NCI-H2081 (cell line): ENCODE measurements around the gene GP2.
"Not testable (repeated sequence)": the region's sequence is repeated elsewhere in the genome, so short reads cannot be mapped to it uniquely, and the experiment has no call there.

Experiments
- DNase-seq, 2 experiments: peaks; one replicate each; lab custom pipeline; 2025; lab: John Stamatoyannopoulos, UW

GP2 gene

DNA sequence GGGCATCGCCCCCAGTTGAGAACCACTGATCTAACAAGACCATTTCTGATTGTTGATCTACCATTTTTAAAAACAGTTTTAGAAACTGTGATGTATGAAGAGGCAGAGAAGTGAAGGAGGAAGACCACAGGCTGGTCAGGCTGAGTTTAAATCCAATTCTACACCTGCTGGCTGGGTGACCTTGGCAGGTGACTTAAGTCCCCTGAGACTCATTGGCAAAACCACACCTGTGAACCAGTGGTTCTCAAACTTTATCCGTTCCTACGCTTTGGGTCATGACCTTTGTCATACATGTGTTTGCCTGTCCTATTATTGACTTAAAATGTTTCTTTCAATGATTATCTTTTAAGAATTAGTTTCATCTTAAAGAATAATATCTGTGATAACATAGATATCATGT lies 2.3 kb downstream of the GP2 start:
- DNase-seq, result no peak

DNA sequence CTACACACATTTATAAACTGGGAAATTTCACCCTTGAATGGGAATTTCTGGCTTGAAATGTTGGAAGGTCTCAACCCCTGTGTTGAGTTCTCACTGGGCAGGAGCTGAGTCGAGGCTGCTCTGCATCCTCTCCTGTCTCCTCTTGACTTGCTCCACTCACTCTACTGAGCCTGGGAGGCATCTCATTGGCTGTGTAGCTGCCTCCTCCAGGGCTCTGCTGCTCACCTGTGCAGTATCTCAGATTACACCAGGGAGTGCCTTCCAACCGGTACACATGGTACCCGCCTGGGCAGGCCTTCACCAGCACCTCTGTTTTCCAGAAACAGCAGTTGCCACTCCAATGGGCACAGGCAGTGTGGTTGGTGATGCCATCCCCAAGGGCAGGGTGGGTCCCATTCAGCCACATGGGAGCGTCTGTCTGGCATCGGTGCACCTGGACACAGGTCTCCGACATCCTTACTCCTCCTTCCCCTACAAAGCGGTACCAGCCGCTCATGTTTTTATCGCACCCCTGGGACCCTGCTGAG lies 3.7 kb downstream of the GP2 start:
- DNase-seq, result no peak

DNA sequence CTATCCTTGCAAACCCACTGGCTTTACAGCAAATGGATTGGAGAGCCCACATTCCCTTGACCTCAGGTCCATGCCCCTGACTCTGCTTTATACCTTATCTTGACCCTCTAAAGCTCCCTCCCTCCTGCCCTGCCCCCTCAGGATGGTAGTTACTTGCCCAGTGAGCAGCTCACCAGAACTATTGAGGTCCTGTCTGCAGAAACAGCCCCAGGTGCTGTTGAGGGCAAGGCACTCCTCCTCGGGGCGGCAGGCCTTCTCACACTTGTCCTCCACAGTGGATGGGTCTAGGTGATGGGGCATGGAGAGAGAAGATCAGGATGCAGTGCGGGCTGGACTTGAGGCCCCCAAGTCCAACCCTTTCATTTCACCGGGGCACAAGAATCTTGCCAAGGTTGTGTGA lies 4.6 kb downstream of the GP2 start:
- no peak for DNase-seq

DNA sequence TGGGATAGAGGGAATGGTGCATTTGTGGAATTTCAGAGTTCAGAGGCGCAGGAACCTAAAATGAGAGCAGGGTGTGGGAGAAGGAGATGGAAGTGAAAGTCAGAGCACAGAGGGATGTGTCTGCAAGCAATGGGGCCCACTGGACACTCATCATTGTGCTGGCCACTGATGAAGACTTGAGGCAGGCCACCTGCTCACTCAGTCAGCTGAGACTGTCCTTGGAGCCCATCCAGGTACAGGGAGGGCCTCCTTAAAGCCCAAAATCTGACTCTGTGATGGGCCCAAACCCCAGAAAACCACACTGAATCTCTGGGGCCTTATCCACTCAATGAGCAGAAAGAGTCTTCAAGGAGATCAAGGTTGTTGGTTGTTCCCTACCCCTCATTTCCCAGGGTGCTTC lies 5.6 kb downstream of the GP2 start:
- no peak for DNase-seq

GRCh38 chr16:20321051-20321450 lies 6.3 kb downstream of the GP2 start:
- DNase-seq, result not testable (repeated sequence)

GRCh38 chr16:20320592-20320991 lies 6.7 kb downstream of the GP2 start:
- DNase-seq, result no peak

- no peak for DNase-seq
Measured at GRCh38 chr16:20320178-20320577, 7.1 kb downstream of the GP2 start.

GRCh38 chr16:20319406-20319805 lies 7.9 kb downstream of the GP2 start:
- no peak for DNase-seq

GRCh38 chr16:20318437-20318836 lies 8.9 kb downstream of the GP2 start:
- no peak for DNase-seq

- no peak for DNase-seq
Measured at GRCh38 chr16:20318006-20318405, 9.3 kb downstream of the GP2 start.

DNA sequence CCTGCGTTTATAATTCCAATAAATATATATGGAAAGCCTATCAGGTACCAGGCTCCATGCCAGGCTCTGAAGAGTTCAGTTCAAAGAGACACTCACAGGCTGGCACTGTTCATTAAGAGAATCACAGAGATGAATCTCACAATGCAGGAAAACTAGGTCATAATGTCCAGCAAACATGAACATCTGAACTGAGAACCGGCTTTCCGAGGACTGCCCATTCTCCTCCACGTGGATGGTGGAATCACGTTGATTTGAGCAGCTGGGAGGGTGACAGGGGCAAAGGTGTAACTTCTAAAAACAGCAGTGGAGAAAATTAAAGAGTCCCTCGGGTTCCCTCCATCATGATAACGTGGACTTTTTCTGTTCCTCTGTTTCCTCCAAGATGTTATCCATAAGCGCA lies 10.2 kb downstream of the GP2 start:
- DNase-seq, result no peak

GRCh38 chr16:20316715-20317114 lies 10.6 kb downstream of the GP2 start:
- DNase-seq, result no peak

DNA sequence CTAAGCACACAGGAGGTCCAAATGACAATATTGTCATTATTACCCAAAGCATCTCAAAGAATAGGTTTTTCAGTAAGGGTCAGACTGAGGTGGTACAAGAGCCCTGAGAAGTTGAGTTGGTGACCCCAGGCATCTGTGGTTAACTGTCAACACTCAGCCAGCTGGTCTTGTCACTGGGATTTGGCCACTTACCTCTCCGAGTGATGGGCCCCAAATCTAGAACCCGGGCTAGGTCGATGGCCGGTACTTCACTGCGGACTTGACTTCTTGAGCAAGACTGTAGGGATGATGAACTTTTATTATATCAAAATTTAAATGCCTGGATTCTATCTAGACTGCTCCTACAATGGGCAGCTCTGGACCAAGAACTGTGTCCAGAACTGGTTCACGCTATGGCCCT lies 11.5 kb downstream of the GP2 start:
- DNase-seq, result no peak

- DNase-seq, result no peak
Measured at GRCh38 chr16:20314575-20314974, 12.7 kb downstream of the GP2 start.

DNA sequence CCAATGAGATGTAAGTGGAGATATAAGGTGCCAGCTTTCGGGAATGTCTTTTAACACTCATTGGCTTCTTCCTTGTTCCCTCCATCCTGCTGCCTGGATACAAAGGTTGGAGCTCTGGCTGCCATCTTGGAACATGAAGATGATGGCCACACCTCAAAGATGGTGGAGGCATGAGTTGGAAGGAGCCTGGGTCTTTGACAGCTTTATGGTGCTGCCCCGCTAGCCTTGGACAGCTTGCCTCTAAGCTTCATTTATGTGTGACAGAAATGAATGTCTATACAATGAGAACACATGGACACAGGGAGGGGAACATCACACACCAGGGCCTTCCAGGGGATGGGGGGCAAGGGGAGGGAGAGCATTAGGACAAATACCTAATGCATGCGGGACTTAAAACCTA lies 13.6 kb downstream of the GP2 start:
- DNase-seq, result no peak

- not testable (repeated sequence) for DNase-seq
Measured at GRCh38 chr16:20312536-20313095, 14.7 kb downstream of the GP2 start.

GRCh38 chr16:20311548-20311947 lies 15.8 kb downstream of the GP2 start:
- no peak for DNase-seq

DNA sequence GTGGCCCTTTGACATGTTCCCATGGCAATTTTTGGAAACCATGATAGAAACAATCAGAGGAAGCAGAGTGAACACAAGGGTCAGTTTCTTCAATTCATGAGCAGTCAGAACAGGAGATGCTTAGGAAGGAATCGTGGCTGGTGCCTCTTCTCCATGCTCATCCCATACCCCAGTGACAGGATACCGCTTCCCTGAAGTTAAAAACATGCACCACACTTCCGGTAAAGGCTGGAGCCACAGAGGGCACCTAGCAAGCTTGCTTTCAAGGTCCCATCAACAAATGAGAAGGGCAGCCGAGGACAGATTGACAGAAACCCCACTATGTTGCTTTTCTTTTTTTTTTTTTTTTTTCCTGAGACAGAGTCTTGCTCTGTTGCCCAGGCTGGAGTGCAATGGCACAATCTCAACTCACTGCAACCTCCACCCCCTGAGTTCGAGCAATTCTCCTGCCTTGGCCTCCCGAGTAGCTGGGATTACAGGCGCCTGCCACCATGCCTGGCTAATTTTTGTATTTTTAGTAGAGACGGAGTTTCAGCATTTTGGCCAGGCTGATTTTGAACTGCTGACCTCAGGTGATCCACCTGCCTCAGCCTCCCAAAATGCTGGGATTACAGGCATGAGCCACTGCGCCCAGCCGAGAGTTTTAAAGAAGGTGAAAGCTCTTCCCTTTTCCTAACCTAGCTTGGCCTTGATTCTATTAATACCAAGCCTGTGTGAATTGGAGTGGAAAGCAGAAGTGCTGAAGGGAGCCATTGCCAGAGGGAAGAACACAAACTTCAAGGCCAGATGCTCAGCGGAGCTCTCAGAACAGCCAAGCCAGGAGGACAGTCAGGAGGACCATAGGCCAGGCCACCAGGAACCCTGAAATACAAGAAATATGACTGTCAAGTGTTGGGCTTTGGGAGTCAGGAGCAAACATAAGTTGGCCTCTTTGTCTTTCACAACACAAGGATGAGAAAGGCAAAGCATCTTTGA lies 16.6 kb downstream of the GP2 start:
- DNase-seq, result no peak

GRCh38 chr16:20309786-20310185 lies 17.5 kb downstream of the GP2 start:
- no peak for DNase-seq

DNA sequence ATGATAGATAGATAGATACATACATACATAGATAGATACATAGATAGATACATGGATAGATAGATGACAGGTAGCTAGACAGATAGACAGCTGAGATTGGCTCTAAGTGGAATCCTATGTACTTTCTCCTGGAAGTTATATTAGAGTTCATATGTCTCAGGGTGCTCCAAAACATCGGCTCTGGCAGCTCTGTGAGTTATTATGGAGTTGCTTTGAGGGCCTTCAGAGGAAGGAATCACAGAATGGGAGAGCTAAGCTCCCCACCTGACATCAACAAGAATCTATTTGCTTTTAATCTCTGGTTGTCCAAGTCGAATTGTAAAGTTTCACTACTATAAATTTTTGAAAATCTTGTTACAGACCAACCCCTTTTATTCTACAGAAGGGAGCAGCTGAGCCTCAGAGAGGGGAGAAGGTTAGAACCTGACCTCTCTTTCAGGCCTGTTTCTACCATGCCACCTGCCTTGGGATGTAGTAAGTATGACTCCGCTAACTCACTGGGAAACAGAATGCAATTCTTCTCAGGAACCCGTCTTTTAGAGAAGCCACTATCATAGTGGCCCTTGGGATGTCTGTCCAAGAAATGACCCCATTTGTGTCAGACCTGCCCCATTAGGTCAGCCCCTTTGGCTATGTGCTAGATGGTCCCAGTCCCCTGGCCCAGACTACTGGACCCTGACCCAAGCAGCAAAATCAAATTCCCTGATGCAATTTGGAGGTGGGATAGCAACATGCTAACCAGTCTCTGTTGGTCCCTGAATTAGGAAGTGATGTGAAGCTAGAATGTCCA lies 18.3 kb downstream of the GP2 start:
- no peak for DNase-seq

DNA sequence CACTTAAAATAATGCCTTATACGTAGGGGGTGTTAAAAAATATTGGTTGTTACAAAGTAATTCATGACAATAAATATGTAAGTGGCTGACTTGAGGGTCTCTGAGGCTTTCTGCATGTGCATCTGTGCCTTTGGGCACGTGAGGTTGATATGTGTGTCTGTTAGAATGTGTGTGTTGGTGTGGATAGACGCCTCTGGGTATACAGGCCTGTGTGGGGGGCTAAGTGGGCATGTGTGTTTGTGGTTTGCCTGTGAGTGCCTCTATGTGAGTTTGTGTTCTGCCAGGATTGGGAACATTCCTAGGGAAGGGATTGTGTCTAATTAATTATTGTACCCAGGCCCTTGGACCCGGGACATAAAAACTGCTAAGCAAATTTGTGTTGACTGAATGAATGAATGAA lies 19.0 kb downstream of the GP2 start:
- no peak for DNase-seq

GRCh38 chr16:20307791-20308190 lies 19.5 kb downstream of the GP2 start:
- DNase-seq, result no peak
